Esophagus (tissue), 2 donors: ENCODE results near the gene FABP2. TPM values are rescaled to one million over a fixed set of nuclear protein-coding genes. Genes with fewer than 3 reads are reported as not detected.
"Not testable (repeated sequence)": the region's sequence is repeated elsewhere in the genome, so short reads cannot be mapped to it uniquely, and the experiment has no call there.

Experiments
- H3K27ac ChIP-seq, 2 donors: one replicate each; pipeline ENCODE4 v1.5.1; 2013; ENCODE audit warnings: low read depth in 2 of 2, mild to moderate bottlenecking in 2 of 2, inconsistent platforms in 1 of 2, low read length in 1 of 2, moderate library complexity in 1 of 2
- H3K27me3 ChIP-seq, 2 donors: one replicate each; pipeline ENCODE4 v1.6.1; 2013; ENCODE audit warnings: low read length in 2 of 2, control low read depth in 1 of 2, mild to moderate bottlenecking in 1 of 2; ENCODE audit not compliant: insufficient read depth in 2 of 2, control insufficient read depth in 1 of 2
- H3K36me3 ChIP-seq, 2 donors: one replicate each; pipeline ENCODE4 v1.6.1; 2013; ENCODE audit warnings: low read length in 1 of 2; ENCODE audit not compliant: control insufficient read depth in 2 of 2, insufficient read depth in 2 of 2
- H3K4me1 ChIP-seq, 2 donors: one replicate each; pipeline ENCODE4 v1.6.1; 2013; ENCODE audit warnings: low read length in 1 of 2; ENCODE audit not compliant: control insufficient read depth in 2 of 2, insufficient read depth in 2 of 2
- H3K4me3 ChIP-seq, 2 donors: one replicate each; pipeline ENCODE4 v1.5.1; 2013; ENCODE audit warnings: low read length in 2 of 2, mild to moderate bottlenecking in 2 of 2, low read depth in 1 of 2, moderate library complexity in 1 of 2
- H3K9me3 ChIP-seq, 2 donors: one replicate each; pipeline ENCODE4 v1.6.1; 2013; ENCODE audit warnings: mild to moderate bottlenecking in 2 of 2, low read depth in 1 of 2, low read length in 1 of 2, moderate library complexity in 1 of 2; ENCODE audit not compliant: control insufficient read depth in 2 of 2, insufficient read depth in 1 of 2
- WGBS, 2 donors: extraction: QIAGEN DNeasy Blood & Tissue Kit; methylation state at CpG; one replicate each; pipeline ENCODE4 v1.1.7; 2013; 5-methylcytosine and 5-hydroxymethylcytosine counted together
- polyA plus RNA-seq, 2 donors: library from polyadenylated mRNA; stranded (reverse); fragments of 200-250 nt; gene quantifications; one replicate each; pipeline ENCODE4 v1.2.3, GENCODE V29; 2013
- donor health status: healthy with polysubstance abuse.
- donor health status: Bipolar disorder and iron deficiency.

The FABP2 gene
- polyA plus RNA-seq, 2 donors = not detected

GRCh38 chr4:119353364-119353763, 31.4 kb upstream of the FABP2 start:
- H3K9me3 ChIP-seq, H3K36me3 ChIP-seq, H3K27ac ChIP-seq, H3K4me1 ChIP-seq, H3K27me3 ChIP-seq, H3K4me3 ChIP-seq: not testable (repeated sequence)
- 38 to 41% methylated on average over 3 of the region's 3 CpGs for WGBS, 2 donors

- H3K4me1 ChIP-seq, H3K9me3 ChIP-seq, H3K4me3 ChIP-seq, H3K27ac ChIP-seq, H3K27me3 ChIP-seq, H3K36me3 ChIP-seq: not testable (repeated sequence)
- 59 to 74% methylated on average over 1 of the region's 1 CpG for WGBS, 2 donors
Observed at GRCh38 chr4:119348169-119348568, 26.2 kb upstream of the FABP2 start.

- H3K9me3 ChIP-seq, H3K27ac ChIP-seq, H3K27me3 ChIP-seq, H3K36me3 ChIP-seq, H3K4me1 ChIP-seq, H3K4me3 ChIP-seq: not testable (repeated sequence)
- no CpG with 5 or more reads among the region's 2 CpGs for WGBS, 2 donors
Observed at GRCh38 chr4:119343293-119343692, 21.4 kb upstream of the FABP2 start.

GRCh38 chr4:119339895-119340294, 18.0 kb upstream of the FABP2 start:
- H3K4me1 ChIP-seq, H3K4me3 ChIP-seq, H3K27ac ChIP-seq, H3K27me3 ChIP-seq, H3K9me3 ChIP-seq, H3K36me3 ChIP-seq: not testable (repeated sequence)

- Histone ChIP-seq H3K4me3 (no peak overlapping the region), H3K36me3 (no peaks in the 10 kb centered on the region), H3K27ac (no peak overlapping the region), H3K9me3 (no peaks in the 10 kb centered on the region), H3K4me1 (no peaks in the 10 kb centered on the region), H3K27me3 (no peaks in the 10 kb centered on the region)
- WGBS, 2 donors = 44 to 53% methylated on average over 1 of the region's 1 CpG
Observed at GRCh38 chr4:119337010-119337409, 15.1 kb upstream of the FABP2 start.

- not testable (repeated sequence) for H3K4me1 ChIP-seq, H3K27ac ChIP-seq, H3K27me3 ChIP-seq, H3K36me3 ChIP-seq, H3K4me3 ChIP-seq, H3K9me3 ChIP-seq
- WGBS, 2 donors = 63 to 76% methylated on average over 3 of the region's 4 CpGs
Observed at GRCh38 chr4:119336332-119336979, 14.5 kb upstream of the FABP2 start.

- H3K27ac ChIP-seq = no peak overlapping the region
- H3K4me1 ChIP-seq = no peaks in the 10 kb centered on the region
- 61 to 65% methylated on average over 2 of the region's 2 CpGs for WGBS, 2 donors
- H3K4me3 ChIP-seq = no peak overlapping the region
- no peaks in the 10 kb centered on the region for H3K36me3 ChIP-seq
- H3K9me3 ChIP-seq = no peaks in the 10 kb centered on the region
- no peaks in the 10 kb centered on the region for H3K27me3 ChIP-seq
Observed at GRCh38 chr4:119329835-119330620, 8.1 kb upstream of the FABP2 start.

- 64 to 76% methylated on average over 2 of the region's 2 CpGs for WGBS, 2 donors
- Histone ChIP-seq H3K4me3 (no peak overlapping the region), H3K4me1 (no peaks in the 10 kb centered on the region), H3K27ac (no peak overlapping the region), H3K27me3 (no peaks in the 10 kb centered on the region), H3K36me3 (no peaks in the 10 kb centered on the region), H3K9me3 (no peaks in the 10 kb centered on the region)
Observed at GRCh38 chr4:119328695-119329094, 6.8 kb upstream of the FABP2 start.

GRCh38 chr4:119317990-119318389, 3.9 kb downstream of the FABP2 start:
- Histone ChIP-seq H3K4me1 (no peaks in the 10 kb centered on the region), H3K9me3 (no peaks in the 10 kb centered on the region), H3K27ac (no peak overlapping the region), H3K4me3 (no peak overlapping the region), H3K36me3 (no peaks in the 10 kb centered on the region), H3K27me3 (no peaks in the 10 kb centered on the region)
- 56 to 64% methylated on average over 2 of the region's 2 CpGs for WGBS, 2 donors

GRCh38 chr4:119315036-119315435, 6.9 kb downstream of the FABP2 start:
- no peak overlapping the region for H3K4me3 ChIP-seq
- H3K9me3 ChIP-seq = no peaks in the 10 kb centered on the region
- H3K36me3 ChIP-seq = no peaks in the 10 kb centered on the region
- no peaks in the 10 kb centered on the region for H3K4me1 ChIP-seq
- 76 to 77% methylated on average over 2 of the region's 2 CpGs for WGBS, 2 donors
- H3K27me3 ChIP-seq = no peaks in the 10 kb centered on the region
- H3K27ac ChIP-seq = no peak overlapping the region
